Measurements from ENCODE around the gene TSPO.

DNA sequence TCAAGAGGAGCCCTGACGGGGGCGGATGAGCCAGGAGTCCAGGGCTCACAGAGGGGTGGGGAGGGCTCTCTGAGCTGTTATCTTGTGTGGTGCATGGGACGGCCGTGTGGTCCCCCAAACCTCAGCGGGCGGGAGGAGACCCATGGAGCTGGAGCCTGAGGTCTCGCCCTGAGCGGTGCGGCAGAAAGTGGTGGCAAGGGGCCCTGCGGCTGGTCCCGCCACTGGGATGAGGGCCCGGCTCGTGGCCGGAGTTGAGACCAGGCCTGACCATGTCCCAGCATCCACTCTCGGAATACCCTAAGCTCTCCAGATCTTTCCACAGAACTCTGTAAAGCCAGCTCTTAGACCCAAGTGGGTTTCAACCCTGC, 58.1 kb downstream of the TSPO start:
- TF ChIP-seq AFF4 (CRISPR knock-in tag; IDR thresholded peaks at IDR 0.05) (no peak), FOSL1 (tag; conservative IDR thresholded peaks at IDR 0.05) (no peak), ARHGAP35 (IDR thresholded peaks at IDR 0.05; ENCODE audit: partially characterized antibody) (no peak), USF2 (CRISPR knock-in tag; IDR thresholded peaks at IDR 0.05) (no peak), YY1 (IDR thresholded peaks at IDR 0.05; ENCODE audit: borderline replicate concordance in 1 of 3, control insufficient read depth in 1 of 3, extremely low read depth in 1 of 3, insufficient read depth in 3 of 3, insufficient read length in 1 of 3, insufficient replicate concordance in 2 of 3, low read depth in 1 of 3, low read length in 2 of 3) (no peak), EP300 (IDR thresholded peaks at IDR 0.05; ENCODE audit: low read length) (no peak), SIN3A (IDR thresholded peaks at IDR 0.05; ENCODE audit: borderline replicate concordance in 2 of 2, control insufficient read depth in 1 of 2, low read depth in 2 of 2, low read length in 2 of 2) (no peak), USF1 (CRISPR knock-in tag; IDR thresholded peaks at IDR 0.05) (no peak), POLR2A (conservative IDR thresholded peaks at IDR 0.05) (no peak), SETDB1 (IDR thresholded peaks at IDR 0.05; ENCODE audit: low read length) (no peak)
- TF ChIP-seq, protein P1, sequence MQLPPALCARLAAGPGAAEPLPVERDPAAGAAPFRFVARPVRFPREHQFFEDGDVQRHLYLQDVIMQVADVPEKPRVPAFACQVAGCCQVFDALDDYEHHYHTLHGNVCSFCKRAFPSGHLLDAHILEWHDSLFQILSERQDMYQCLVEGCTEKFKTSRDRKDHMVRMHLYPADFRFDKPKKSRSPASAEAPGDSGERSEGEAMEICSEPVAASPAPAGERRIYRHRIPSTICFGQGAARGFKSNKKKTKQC (CRISPR knock-in tag; IDR thresholded peaks at IDR 0.05) = no peak
- TF ChIP-seq, protein P2, sequence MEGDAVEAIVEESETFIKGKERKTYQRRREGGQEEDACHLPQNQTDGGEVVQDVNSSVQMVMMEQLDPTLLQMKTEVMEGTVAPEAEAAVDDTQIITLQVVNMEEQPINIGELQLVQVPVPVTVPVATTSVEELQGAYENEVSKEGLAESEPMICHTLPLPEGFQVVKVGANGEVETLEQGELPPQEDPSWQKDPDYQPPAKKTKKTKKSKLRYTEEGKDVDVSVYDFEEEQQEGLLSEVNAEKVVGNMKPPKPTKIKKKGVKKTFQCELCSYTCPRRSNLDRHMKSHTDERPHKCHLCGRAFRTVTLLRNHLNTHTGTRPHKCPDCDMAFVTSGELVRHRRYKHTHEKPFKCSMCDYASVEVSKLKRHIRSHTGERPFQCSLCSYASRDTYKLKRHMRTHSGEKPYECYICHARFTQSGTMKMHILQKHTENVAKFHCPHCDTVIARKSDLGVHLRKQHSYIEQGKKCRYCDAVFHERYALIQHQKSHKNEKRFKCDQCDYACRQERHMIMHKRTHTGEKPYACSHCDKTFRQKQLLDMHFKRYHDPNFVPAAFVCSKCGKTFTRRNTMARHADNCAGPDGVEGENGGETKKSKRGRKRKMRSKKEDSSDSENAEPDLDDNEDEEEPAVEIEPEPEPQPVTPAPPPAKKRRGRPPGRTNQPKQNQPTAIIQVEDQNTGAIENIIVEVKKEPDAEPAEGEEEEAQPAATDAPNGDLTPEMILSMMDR (IDR thresholded peaks at IDR 0.05 in 2 of 3, conservative IDR thresholded peaks at IDR 0.05 in 1 of 3; ENCODE audit: insufficient read depth in 2 of 3, low read depth in 1 of 3, low read length in 3 of 3) = no peak
